ENCODE results near the gene REM2. TPM values are rescaled to one million over a fixed set of nuclear protein-coding genes. Genes with fewer than 3 reads are reported as not detected.

Gene REM2
- total RNA-seq, 1 experiment from 2014 or later: 1.5 TPM

- POLR2A ChIA-PET: interaction anchor here (0.6 to 2.0 kb wide), 5 partner anchors 9 to 65 kb away, joined by 3 to 13 read pairs (median 4); partner anchors contain the start of gene MMP14
- Mint-ChIP-seq H3K27ac (peak overlapping the region; percentile 97), H3K27me3 (ENCODE audit: low read depth) (peaks cover 32% of the 10 kb centered on the region), H3K4me1 (peaks cover 34% of the 10 kb centered on the region), H3K4me3 (peak overlapping the region; percentile 88), H3K36me3 (no peaks in the 10 kb centered on the region), H3K9me3 (no peaks in the 10 kb centered on the region)
- no peak for TF ChIP-seq ATF3 (CRISPR knock-in tag; conservative IDR thresholded peaks at IDR 0.05)
- TF ChIP-seq GRHL2 (CRISPR knock-in tag; IDR thresholded peaks at IDR 0.05; ENCODE audit: insufficient replicate concordance, severe bottlenecking): no peak
- TF ChIP-seq E2F4 (CRISPR knock-in tag; IDR thresholded peaks at IDR 0.05; ENCODE audit: borderline replicate concordance, low read depth): no peak
- no peak for TF ChIP-seq ZNF671 (CRISPR knock-in tag; IDR thresholded peaks at IDR 0.05)
- no peak for TF ChIP-seq TEAD4 (CRISPR knock-in tag; IDR thresholded peaks at IDR 0.05)
- TF ChIP-seq OVOL2 (CRISPR knock-in tag; IDR thresholded peaks at IDR 0.05; ENCODE audit: borderline replicate concordance): no peak
- no peak for TF ChIP-seq ZBTB21 (CRISPR knock-in tag; IDR thresholded peaks at IDR 0.05; ENCODE audit: borderline replicate concordance)
- TF ChIP-seq ZNF138 (CRISPR knock-in tag; conservative IDR thresholded peaks at IDR 0.05): no peak
- TF ChIP-seq JAZF1 (CRISPR knock-in tag; IDR thresholded peaks at IDR 0.05): no peak
- no peak for TF ChIP-seq CBFB (CRISPR knock-in tag; IDR thresholded peaks at IDR 0.05; ENCODE audit: low read depth)
- no peak for TF ChIP-seq CTCF (IDR thresholded peaks at IDR 0.05)
- TF ChIP-seq PREB (CRISPR knock-in tag; IDR thresholded peaks at IDR 0.05; ENCODE audit: borderline replicate concordance): no peak
- no peak for TF ChIP-seq ZNF425 (CRISPR knock-in tag; conservative IDR thresholded peaks at IDR 0.05)
- DNase-seq (ENCODE audit: low spot score) (peak; percentile 61), ATAC-seq (peak; percentile 53)
- CTCF ChIA-PET: interaction anchor here (0.6 to 3.6 kb wide), 11 partner anchors 12 to 329 kb away, joined by 3 to 24 read pairs (median 6); partner anchors contain the start of genes LRP10 and MMP14
Measured at GRCh38 chr14:22887260-22887989, 4.4 kb downstream of the REM2 start.

- peaks cover 33% of the 10 kb centered on the region for H3K27me3 Mint-ChIP-seq (ENCODE audit: low read depth)
- no peak overlapping the region for H3K27ac Mint-ChIP-seq
- POLR2A ChIA-PET: interaction anchor here (0.6 kb wide), 1 partner anchor 43 kb away, joined by 3 read pairs; no protein-coding TSS in a partner anchor
- TF ChIP-seq JAZF1 (CRISPR knock-in tag; IDR thresholded peaks at IDR 0.05) (no peak), RORB (CRISPR knock-in tag; IDR thresholded peaks at IDR 0.05) (no peak), ZBTB43 (CRISPR knock-in tag; IDR thresholded peaks at IDR 0.05) (no peak), USF2 (CRISPR knock-in tag; IDR thresholded peaks at IDR 0.05) (no peak), E2F5 (CRISPR knock-in tag; IDR thresholded peaks at IDR 0.05) (no peak)
- CTCF ChIA-PET: interaction anchor here (0.6 to 3.6 kb wide), 6 partner anchors 12 to 412 kb away, joined by 3 to 24 read pairs (median 4); partner anchors contain the start of genes LRP10 and MMP14
- H3K9me3 Mint-ChIP-seq: no peaks in the 10 kb centered on the region
- DNase-seq (ENCODE audit: low spot score): no peak
- H3K4me1 Mint-ChIP-seq: peaks cover 28% of the 10 kb centered on the region
- H3K36me3 Mint-ChIP-seq: no peaks in the 10 kb centered on the region
- ATAC-seq: no peak
- H3K4me3 Mint-ChIP-seq: peak overlapping the region; percentile 88
Measured at GRCh38 chr14:22887990-22888378, 5.0 kb downstream of the REM2 start.

Measured in WTC11 (cell line).